Right atrium auricular region (tissue), 2 donors: ENCODE data around the gene AKR1C2. TPM values are rescaled to one million over a fixed set of nuclear protein-coding genes. Genes with fewer than 3 reads are reported as not detected.
"Not testable (repeated sequence)": the region's sequence is repeated elsewhere in the genome, so short reads cannot be mapped to it uniquely, and the experiment has no call there.

Experiments used
- DNase-seq: peaks from one replicate; pipeline ENCODE4 v3.0.0-alpha.2; 2019; ENCODE audit warnings: low spot score
- H3K27ac ChIP-seq, 2 donors: fragments of 200-600 bp; sonication (generic); 1 replicate in 1 of 2; 2 replicates in 1 of 2; pipeline ENCODE4 v1.5.1; 2016 to 2019
- H3K27me3 ChIP-seq, 2 donors: fragments of 200-600 bp; sonication (generic); one replicate each; pipeline versions ENCODE4 v1.5.1 to v1.6.0; 2017 to 2019
- H3K36me3 ChIP-seq: fragments of 200-600 bp; sonication (generic); one replicate; pipeline ENCODE4 v1.5.1; 2016
- H3K4me1 ChIP-seq, 2 donors: fragments of 200-600 bp; sonication (generic); one replicate each; pipeline versions ENCODE4 v1.5.1 to v1.6.0; 2017 to 2019
- H3K4me3 ChIP-seq, 2 donors: fragments of 200-600 bp; sonication (generic); 1 replicate in 1 of 2; 2 replicates in 1 of 2; pipeline ENCODE4 v1.5.1; 2017 to 2019; ENCODE audit warnings: mild to moderate bottlenecking in 1 of 2, moderate library complexity in 1 of 2
- H3K9me3 ChIP-seq, 2 donors: fragments of 200-600 bp; sonication (generic); one replicate each; pipeline ENCODE4 v1.5.1; 2019
- total RNA-seq, 2 donors: library from RNA; depleted of rRNA; stranded (reverse); fragments of >200 nt; gene quantifications; one replicate each; pipeline ENCODE4 v1.1.0, GENCODE V29; 2016
- TF ChIP-seq, protein P1 (sequence below), 2 donors: fragments of 200-600 bp; sonication (generic); IDR thresholded peaks; one replicate each; pipeline ENCODE4 v1.5.1; 2019; ENCODE audit warnings: antibody characterized with exemption in 2 of 2

AKR1C2 gene
- total RNA-seq, 2 donors from 2014 or later = 23.6 to 47.0 TPM

DNA sequence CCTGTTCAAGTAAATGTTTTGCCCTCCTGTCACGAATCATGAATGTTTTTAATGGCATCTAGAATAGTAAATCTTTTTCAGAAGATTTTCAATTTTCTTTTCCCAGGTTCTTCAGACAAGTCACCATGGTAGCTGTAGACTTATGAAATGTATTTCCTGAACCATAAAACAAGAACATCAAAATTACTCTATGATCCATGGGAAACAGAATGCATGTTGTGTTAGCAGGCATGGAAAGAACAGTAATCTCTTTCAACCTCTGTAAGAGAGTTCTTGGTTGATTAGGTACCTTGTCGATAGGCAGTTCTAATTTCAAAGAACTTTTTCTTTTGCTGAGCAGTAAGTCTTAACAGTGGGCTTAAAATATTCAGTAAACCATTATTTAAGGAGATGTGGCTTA is 22.9 kb downstream of the AKR1C2 start:
- peaks cover 0 to 22% of the 10 kb centered on the region in 2 donors for H3K4me1 ChIP-seq
- no peak overlapping the region for H3K4me3 ChIP-seq
- no peaks in the 10 kb centered on the region for H3K9me3 ChIP-seq
- TF ChIP-seq, protein P1, sequence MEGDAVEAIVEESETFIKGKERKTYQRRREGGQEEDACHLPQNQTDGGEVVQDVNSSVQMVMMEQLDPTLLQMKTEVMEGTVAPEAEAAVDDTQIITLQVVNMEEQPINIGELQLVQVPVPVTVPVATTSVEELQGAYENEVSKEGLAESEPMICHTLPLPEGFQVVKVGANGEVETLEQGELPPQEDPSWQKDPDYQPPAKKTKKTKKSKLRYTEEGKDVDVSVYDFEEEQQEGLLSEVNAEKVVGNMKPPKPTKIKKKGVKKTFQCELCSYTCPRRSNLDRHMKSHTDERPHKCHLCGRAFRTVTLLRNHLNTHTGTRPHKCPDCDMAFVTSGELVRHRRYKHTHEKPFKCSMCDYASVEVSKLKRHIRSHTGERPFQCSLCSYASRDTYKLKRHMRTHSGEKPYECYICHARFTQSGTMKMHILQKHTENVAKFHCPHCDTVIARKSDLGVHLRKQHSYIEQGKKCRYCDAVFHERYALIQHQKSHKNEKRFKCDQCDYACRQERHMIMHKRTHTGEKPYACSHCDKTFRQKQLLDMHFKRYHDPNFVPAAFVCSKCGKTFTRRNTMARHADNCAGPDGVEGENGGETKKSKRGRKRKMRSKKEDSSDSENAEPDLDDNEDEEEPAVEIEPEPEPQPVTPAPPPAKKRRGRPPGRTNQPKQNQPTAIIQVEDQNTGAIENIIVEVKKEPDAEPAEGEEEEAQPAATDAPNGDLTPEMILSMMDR (IDR thresholded peaks at IDR 0.05) = no peak
- H3K27ac ChIP-seq = no peak overlapping the region
- DNase-seq = no peak
- H3K36me3 ChIP-seq = no peaks in the 10 kb centered on the region
- H3K27me3 ChIP-seq = no peaks in the 10 kb centered on the region

DNA sequence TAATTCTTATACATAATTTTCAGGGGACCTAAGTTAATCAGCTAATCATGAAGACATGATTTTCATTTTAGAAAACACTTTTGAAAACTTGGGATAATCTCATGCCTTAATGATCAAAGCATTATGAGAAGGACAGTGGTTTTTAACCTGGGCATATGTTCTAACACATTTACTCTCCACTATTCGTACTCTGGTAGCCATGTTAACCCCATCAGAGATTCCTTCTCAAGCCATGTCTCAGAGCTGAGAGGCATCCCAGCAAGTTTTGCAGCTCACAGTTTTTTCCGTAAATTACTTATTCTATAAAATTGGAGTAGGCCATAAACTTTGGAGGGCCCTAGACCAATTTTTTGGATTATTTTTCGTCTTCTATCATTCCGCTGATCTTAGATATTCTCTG is 24.8 kb downstream of the AKR1C2 start:
- Histone ChIP-seq H3K27ac (no peak overlapping the region), H3K36me3 (no peaks in the 10 kb centered on the region), H3K9me3 (no peaks in the 10 kb centered on the region), H3K27me3 (no peaks in the 10 kb centered on the region), H3K4me3 (no peak overlapping the region), H3K4me1 (peaks cover 0 to 15% of the 10 kb centered on the region in 2 donors)
- DNase-seq = no peak
- TF ChIP-seq, protein P1 (IDR thresholded peaks at IDR 0.05) = no peak

DNA sequence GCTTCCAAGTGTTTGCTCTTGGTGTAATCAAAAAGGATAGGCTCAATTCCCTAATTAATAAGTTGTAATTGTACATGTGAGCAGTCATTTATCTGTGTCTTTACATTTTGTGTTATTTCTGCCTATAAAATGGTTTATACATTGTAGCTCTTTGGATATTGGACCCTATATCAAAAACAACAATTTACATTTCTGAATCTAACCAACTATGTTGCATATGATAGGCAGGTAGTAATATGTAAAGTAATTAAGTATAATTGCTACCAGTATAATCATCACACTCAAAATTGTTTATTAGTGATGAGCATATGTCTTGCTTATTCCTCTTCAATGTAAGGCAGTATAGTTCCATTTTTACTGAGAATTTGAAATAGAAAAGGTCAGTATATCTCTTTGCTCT is 26.6 kb downstream of the AKR1C2 start:
- no peak for DNase-seq
- Histone ChIP-seq H3K4me1 (peaks cover 0 to 9% of the 10 kb centered on the region in 2 donors), H3K9me3 (no peaks in the 10 kb centered on the region), H3K36me3 (no peaks in the 10 kb centered on the region), H3K27ac (no peak overlapping the region), H3K27me3 (no peaks in the 10 kb centered on the region), H3K4me3 (no peak overlapping the region)
- TF ChIP-seq, protein P1 (IDR thresholded peaks at IDR 0.05) = no peak

DNA sequence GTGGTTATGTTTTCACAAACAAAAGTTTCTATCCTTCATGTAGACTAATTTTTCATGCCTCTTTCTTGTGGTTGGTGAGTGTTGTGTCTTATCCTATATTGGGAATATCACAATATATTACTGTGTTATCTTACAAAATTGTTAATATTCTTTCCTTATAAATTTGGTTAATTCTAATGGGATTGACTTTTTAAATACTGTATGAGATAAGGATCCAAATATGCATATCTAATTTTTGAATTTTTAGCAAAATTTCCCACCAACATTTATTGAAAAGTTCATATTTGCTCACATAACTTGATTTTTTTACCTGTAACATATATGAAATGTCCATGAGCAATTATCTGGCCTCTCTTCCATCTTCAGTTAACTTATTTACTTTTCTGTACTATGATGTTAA is 29.3 kb downstream of the AKR1C2 start:
- not testable (repeated sequence) for DNase-seq, H3K27ac ChIP-seq, H3K4me3 ChIP-seq, H3K27me3 ChIP-seq, H3K36me3 ChIP-seq, H3K4me1 ChIP-seq, H3K9me3 ChIP-seq

DNA sequence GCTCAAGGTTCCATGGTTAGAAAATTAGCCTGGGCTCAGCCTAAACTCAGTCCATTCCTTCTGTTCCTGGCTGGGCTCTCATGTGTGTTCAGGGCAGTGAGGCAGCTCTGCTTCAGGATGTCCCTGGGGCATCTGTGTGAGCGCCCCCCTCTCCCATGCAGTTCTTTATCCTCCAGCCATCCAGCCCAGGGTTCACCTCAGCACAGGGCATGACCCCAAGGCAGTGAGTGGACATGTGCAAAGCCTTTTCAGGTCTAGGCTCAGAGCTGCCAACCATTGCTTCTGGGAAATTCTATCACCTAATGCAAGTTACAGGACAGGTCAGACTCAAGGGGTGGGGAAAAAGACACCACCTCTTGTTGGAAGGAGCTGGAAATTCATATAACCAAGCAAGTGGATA is 30.4 kb downstream of the AKR1C2 start:
- not testable (repeated sequence) for H3K36me3 ChIP-seq, H3K4me1 ChIP-seq, DNase-seq, H3K27me3 ChIP-seq, H3K9me3 ChIP-seq, H3K4me3 ChIP-seq, H3K27ac ChIP-seq

DNA sequence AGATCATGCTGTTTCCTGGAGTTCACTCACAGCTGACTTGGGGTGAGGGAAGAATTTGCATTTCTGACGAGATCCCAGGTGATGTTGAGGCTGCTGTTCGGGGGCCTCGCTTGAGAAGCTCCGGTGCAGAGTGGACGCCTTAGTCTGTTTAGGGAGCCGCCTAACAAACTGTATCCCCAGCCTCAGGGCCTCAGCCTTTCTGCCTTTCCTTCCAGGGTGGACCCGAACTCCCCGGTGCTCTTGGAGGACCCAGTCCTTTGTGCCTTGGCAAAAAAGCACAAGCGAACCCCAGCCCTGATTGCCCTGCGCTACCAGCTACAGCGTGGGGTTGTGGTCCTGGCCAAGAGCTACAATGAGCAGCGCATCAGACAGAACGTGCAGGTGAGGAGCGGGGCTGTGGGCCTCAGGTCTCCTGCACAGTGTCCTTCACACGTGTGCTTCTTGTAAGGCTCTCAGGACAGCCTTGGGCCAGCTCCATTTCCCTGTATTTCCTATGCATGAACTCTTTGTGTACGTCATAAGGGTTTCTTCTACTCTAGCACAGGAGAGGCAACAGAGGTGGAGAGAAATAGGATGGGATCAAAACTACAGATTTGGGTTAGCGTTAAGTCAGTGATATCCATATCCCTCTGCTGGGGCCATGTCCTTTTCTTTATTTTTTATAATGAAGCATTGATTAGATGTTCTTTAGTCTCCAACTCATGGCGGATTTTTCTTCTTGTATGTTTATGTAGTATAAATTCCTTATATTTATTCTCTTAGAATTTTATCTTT is 31.1 kb downstream of the AKR1C2 start:
- H3K4me1 ChIP-seq, DNase-seq, H3K4me3 ChIP-seq, H3K27me3 ChIP-seq, H3K36me3 ChIP-seq, H3K9me3 ChIP-seq, H3K27ac ChIP-seq: not testable (repeated sequence)

DNA sequence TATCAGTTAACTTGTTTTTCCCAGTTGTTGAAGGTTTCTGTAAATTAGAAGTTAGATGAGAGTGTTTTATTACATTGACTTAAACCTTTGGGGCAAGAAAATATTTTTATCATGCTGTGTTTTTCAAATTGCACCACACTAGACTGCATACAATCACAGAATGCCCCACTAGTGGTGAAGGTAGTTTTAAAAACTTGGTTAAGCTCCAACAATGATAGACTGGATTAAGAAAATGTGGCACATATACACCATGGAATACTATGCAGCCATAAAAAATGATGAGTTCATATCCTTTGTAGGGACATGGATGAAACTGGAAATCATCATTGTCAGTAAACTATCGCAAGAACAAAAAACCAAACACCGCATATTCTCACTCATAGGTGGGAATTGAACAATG is 33.3 kb downstream of the AKR1C2 start:
- not testable (repeated sequence) for H3K36me3 ChIP-seq, DNase-seq, H3K27ac ChIP-seq, H3K4me1 ChIP-seq, H3K27me3 ChIP-seq, H3K4me3 ChIP-seq, H3K9me3 ChIP-seq

DNA sequence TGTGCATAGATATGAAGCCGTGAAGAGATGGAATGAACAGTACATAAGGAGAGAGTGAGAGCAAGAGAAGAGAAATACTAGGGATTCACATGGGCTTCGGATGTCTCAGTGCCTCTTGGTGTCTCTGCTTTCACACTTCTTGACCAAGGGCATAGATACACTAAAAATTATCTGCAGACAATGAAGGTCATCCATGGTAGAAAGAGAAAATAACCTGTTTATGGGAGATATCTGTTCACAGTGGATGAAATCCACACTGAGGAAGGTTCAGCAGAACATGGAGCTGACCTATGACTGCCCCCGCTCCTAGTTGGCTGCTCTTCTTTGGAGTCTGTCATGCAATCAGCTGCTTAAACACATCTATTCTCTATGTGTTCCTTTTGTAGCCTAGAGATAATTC is 34.4 kb downstream of the AKR1C2 start:
- not testable (repeated sequence) for H3K36me3 ChIP-seq, H3K4me3 ChIP-seq

DNA sequence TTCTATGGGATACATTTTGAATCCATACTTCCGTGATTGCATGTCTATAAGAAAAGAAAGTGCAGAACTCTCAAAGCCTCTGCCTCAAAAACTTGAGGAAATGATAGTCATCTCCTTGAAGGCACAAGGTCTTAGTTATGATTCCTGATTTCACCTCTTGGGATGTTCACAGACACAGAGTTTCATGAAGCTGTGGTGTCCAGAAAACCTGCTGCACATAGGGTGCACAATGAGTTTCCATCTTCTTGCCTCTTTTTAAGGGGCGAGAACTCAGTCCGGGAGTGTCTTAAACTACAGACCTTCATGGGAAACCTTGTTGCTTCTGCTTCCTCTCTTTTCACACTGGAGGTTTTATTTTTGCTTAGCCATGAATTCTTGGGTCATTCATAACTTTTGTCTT is 36.5 kb downstream of the AKR1C2 start:
- H3K4me3 ChIP-seq = peak overlapping the region in 1 of 2 donors; percentile 21
- H3K27me3 ChIP-seq, H3K36me3 ChIP-seq, H3K4me1 ChIP-seq, H3K27ac ChIP-seq, DNase-seq, H3K9me3 ChIP-seq: not testable (repeated sequence)

More for the DNA sequence above, 34.4 kb downstream of the AKR1C2 start:
- DNase-seq, H3K9me3 ChIP-seq, H3K27me3 ChIP-seq, H3K4me1 ChIP-seq, H3K27ac ChIP-seq: not testable (repeated sequence)

DNA sequence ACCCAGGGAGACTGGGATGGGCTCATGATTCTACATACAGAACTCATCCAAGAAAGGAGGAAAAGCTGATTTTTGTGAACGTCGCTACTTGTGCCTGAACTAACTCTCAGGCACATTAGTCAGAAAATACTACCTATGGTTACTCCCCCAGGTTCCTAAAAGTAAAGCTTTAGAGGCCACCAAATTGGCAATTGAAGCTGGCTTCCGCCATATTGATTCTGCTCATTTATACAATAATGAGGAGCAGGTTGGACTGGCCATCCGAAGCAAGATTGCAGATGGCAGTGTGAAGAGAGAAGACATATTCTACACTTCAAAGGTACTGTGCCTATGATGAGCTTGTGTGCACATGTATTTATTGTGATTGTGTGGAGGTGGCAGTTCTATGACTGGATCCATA is 37.9 kb downstream of the AKR1C2 start:
- not testable (repeated sequence) for H3K27me3 ChIP-seq, DNase-seq, H3K4me1 ChIP-seq, H3K36me3 ChIP-seq, H3K27ac ChIP-seq, H3K9me3 ChIP-seq
- peak overlapping the region; percentile 28 to 39 for H3K4me3 ChIP-seq

DNA sequence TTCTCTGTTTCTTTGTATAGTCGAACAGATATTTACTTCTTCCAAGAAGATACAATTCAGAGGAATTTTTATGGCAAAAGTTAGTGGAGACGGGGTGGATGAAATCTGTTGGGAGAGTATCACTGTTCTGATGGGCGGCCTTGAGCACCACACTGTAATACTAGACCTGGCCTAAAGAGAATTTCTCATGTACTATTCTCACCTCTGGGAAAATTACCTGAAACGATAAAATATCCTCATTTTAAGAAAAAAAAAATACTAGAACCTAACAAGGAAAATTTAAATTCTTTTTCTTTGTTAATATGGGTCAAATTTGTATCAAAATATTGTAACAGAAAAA is 39.9 kb downstream of the AKR1C2 start:
- Histone ChIP-seq H3K27ac (peak overlapping the region in 1 of 2 donors; percentile 14), H3K4me3 (peak overlapping the region; percentile 28 to 39)
- H3K27me3 ChIP-seq, H3K9me3 ChIP-seq, H3K36me3 ChIP-seq, H3K4me1 ChIP-seq, DNase-seq: not testable (repeated sequence)
